CD14-positive monocyte (primary cell): Measurements from ENCODE around the gene SRSF12. TPM values are rescaled to one million over a fixed set of nuclear protein-coding genes. Genes with fewer than 3 reads are reported as not detected.
"Not testable (repeated sequence)": the region's sequence is repeated elsewhere in the genome, so short reads cannot be mapped to it uniquely, and the experiment has no call there.

Source experiments
- DNase-seq, 3 donors: peaks; one replicate each; pipeline ENCODE4 v3.0.0-alpha.2; 2011 to 2022
- H2AFZ ChIP-seq: 2 replicates; pipeline ENCODE4 v1.6.0; 2012; ENCODE audit warnings: mild to moderate bottlenecking, low read depth, low read length, inconsistent platforms; ENCODE audit not compliant: insufficient read depth, poor library complexity, severe bottlenecking
- H3K27ac ChIP-seq, 2 donors: 1 replicate in 1 of 2; 2 replicates in 1 of 2; pipeline ENCODE4 v1.5.1; 2012 to 2013; ENCODE audit warnings: low read length in 2 of 2, control low read depth in 1 of 2, inconsistent platforms in 1 of 2, low read depth in 1 of 2, mild to moderate bottlenecking in 1 of 2
- H3K27me3 ChIP-seq, 2 donors: one replicate each; pipeline versions ENCODE4 v1.6.0 to v1.6.1; 2011 to 2013; ENCODE audit warnings: low read length in 2 of 2; ENCODE audit not compliant: control insufficient read depth in 2 of 2, insufficient read depth in 2 of 2
- H3K36me3 ChIP-seq, 2 donors: replicated peaks in 1 of 2; 1 replicate in 1 of 2; 2 replicates in 1 of 2; pipeline versions ENCODE4 v1.5.1 to v1.6.1; 2012 to 2013; ENCODE audit warnings: low read length in 2 of 2, control low read depth in 1 of 2, inconsistent platforms in 1 of 2, mild to moderate bottlenecking in 1 of 2; ENCODE audit not compliant: insufficient read depth in 2 of 2, control insufficient read depth in 1 of 2
- H3K4me1 ChIP-seq, 2 donors: 1 replicate in 1 of 2; 2 replicates in 1 of 2; pipeline versions ENCODE4 v1.5.1 to v1.6.1; 2012 to 2013; ENCODE audit warnings: low read length in 2 of 2, control low read depth in 1 of 2, inconsistent platforms in 1 of 2, mild to moderate bottlenecking in 1 of 2, moderate library complexity in 1 of 2; ENCODE audit not compliant: insufficient read depth in 2 of 2, control insufficient read depth in 1 of 2
- H3K4me2 ChIP-seq: replicated peaks from 2 replicates; pipeline ENCODE3; 2012; ENCODE audit warnings: low read length, moderate library complexity, mild to moderate bottlenecking; ENCODE audit not compliant: poor library complexity, severe bottlenecking; ENCODE audit errors: extremely low read depth
- H3K4me3 ChIP-seq, 3 experiments: fragments of 200-600 bp in 1 of 3; sonication (generic) in 1 of 3; replicated peaks in 1 of 3; 1 replicate in 2 of 3; 2 replicates in 1 of 3; pipeline ENCODE4 v1.5.1; 2011 to 2013; ENCODE audit warnings: low read length in 3 of 3, mild to moderate bottlenecking in 3 of 3, control low read depth in 2 of 3, low read depth in 2 of 3, inconsistent platforms in 1 of 3, moderate library complexity in 1 of 3
- H3K79me2 ChIP-seq: 2 replicates; pipeline ENCODE4 v1.6.0; 2012; ENCODE audit warnings: mild to moderate bottlenecking, control low read depth, inconsistent platforms, low read length, moderate library complexity; ENCODE audit not compliant: insufficient read depth
- H3K9ac ChIP-seq: 2 replicates; pipeline ENCODE4 v1.6.0; 2017; ENCODE audit warnings: low read length, mild to moderate bottlenecking; ENCODE audit not compliant: insufficient read depth, poor library complexity, severe bottlenecking
- H3K9me3 ChIP-seq, 2 donors: replicated peaks in 1 of 2; 1 replicate in 1 of 2; 2 replicates in 1 of 2; pipeline versions ENCODE4 v1.5.1 to v1.6.1; 2012 to 2013; ENCODE audit warnings: low read length in 2 of 2, control low read depth in 1 of 2; ENCODE audit not compliant: control insufficient read depth in 1 of 2, insufficient read depth in 1 of 2
- H4K20me1 ChIP-seq: 2 replicates; pipeline ENCODE4 v1.6.0; 2012; ENCODE audit warnings: mild to moderate bottlenecking, low read length, control low read depth, moderate library complexity; ENCODE audit not compliant: insufficient read depth
- H3K27ac Mint-ChIP-seq, 7 donors: one replicate each; pipeline ENCODE4 v1.8.0; 2020; ENCODE audit warnings: mild to moderate bottlenecking in 7 of 7, mixed read lengths in 7 of 7, moderate library complexity in 6 of 7, inconsistent platforms in 2 of 7
- H3K27me3 Mint-ChIP-seq, 3 donors: one replicate each; pipeline ENCODE4 v1.8.0; 2021 to 2022; ENCODE audit warnings: low read depth in 3 of 3, mild to moderate bottlenecking in 3 of 3, mixed read lengths in 3 of 3, moderate library complexity in 3 of 3, inconsistent platforms in 1 of 3
- H3K36me3 Mint-ChIP-seq, 2 donors: one replicate each; pipeline ENCODE4 v1.8.0; 2020; ENCODE audit warnings: mixed read lengths in 2 of 2, inconsistent platforms in 1 of 2, mild to moderate bottlenecking in 1 of 2
- H3K4me1 Mint-ChIP-seq: one replicate; pipeline ENCODE4 v1.8.0; 2020; ENCODE audit warnings: mild to moderate bottlenecking, mixed read lengths
- H3K4me3 Mint-ChIP-seq, 2 donors: one replicate each; pipeline ENCODE4 v1.8.0; 2020; ENCODE audit warnings: mild to moderate bottlenecking in 2 of 2, mixed read lengths in 2 of 2, moderate library complexity in 1 of 2
- H3K9me3 Mint-ChIP-seq, 7 donors: one replicate each; pipeline ENCODE4 v1.8.0; 2020 to 2022; ENCODE audit warnings: mixed read lengths in 7 of 7, mild to moderate bottlenecking in 6 of 7, moderate library complexity in 6 of 7, inconsistent platforms in 2 of 7
- CTCF ChIP-seq: fragments of 200-600 bp; IDR thresholded peaks from one replicate; pipeline ENCODE4 v1.8.0; 2022; ENCODE audit warnings: antibody characterized with exemption, mild to moderate bottlenecking
- WGBS: methylation state at CpG from one replicate; pipeline ENCODE4 v1.1.5; 2013; ENCODE audit warnings: missing lambda C conversion rate; ENCODE audit not compliant: insufficient coverage; 5-methylcytosine and 5-hydroxymethylcytosine counted together
- intact Hi-C, 2 donors: fragments of 100-400 bp; cut with micrococcal nuclease; formaldehyde crosslinking; loops; one replicate each; pipeline versions ENCODE4 v1.15.0 to v1.15.1; 2023
- polyA plus RNA-seq, 3 donors: library from polyadenylated mRNA; depleted of rRNA in 1 of 3; unstranded in 2 of 3; stranded (reverse) in 1 of 3; fragments of 300-500 nt in 2 of 3; fragments of >200 nt in 1 of 3; fragmentation: Illumina TruSeq in 2 of 3; gene quantifications; 1 replicate in 2 of 3; 2 replicates in 1 of 3; pipeline ENCODE4 v1.2.3, GENCODE V29; 2012 to 2021

The SRSF12 gene
- polyA plus RNA-seq, 3 donors, result 0.04 TPM; not detected in 2

GRCh38 chr6:89131599-89131998 lies 13.7 kb upstream of the SRSF12 start:
- H3K4me3 ChIP-seq, result no peak overlapping the region
- no peaks in the 10 kb centered on the region for H3K79me2 ChIP-seq
- H4K20me1 ChIP-seq, result no peaks in the 10 kb centered on the region
- Mint-ChIP-seq H3K36me3 (peaks cover 0 to 5% of the 10 kb centered on the region in 2 donors), H3K4me1 (peaks cover 19% of the 10 kb centered on the region), H3K4me3 (no peak overlapping the region), H3K27me3 (no peaks in the 10 kb centered on the region), H3K9me3 (peaks cover 14 to 23% (median 21%) of the 10 kb centered on the region in 7 donors), H3K27ac (peak overlapping the region in 4 of 7 donors; percentile 35 to 60 (median 38))
- TF ChIP-seq CTCF, result no peak
- peaks cover 16 to 19% of the 10 kb centered on the region in 2 donors for H3K9me3 ChIP-seq
- no peak overlapping the region for H3K9ac ChIP-seq
- no peak for DNase-seq
- H3K27ac ChIP-seq, result peak overlapping the region in 1 of 2 donors; percentile 28
- H3K36me3 ChIP-seq, result no peaks in the 10 kb centered on the region
- WGBS, result 83% methylated on average over 3 of the region's 3 CpGs
- H3K4me2 ChIP-seq, result no peak overlapping the region
- H3K4me1 ChIP-seq, result peaks cover 0 to 10% of the 10 kb centered on the region in 2 donors
- no peaks in the 10 kb centered on the region for H3K27me3 ChIP-seq
- intact Hi-C loops, result no loop called here
- no peak overlapping the region for H2AFZ ChIP-seq

- H3K4me1 Mint-ChIP-seq, result peaks cover 19% of the 10 kb centered on the region
- 80% methylated on average over 1 of the region's 2 CpGs for WGBS
- Histone ChIP-seq H3K9me3 (peaks cover 16 to 28% of the 10 kb centered on the region in 2 donors), H3K27ac (peak overlapping the region in 1 of 2 donors; percentile 20)
- H3K27me3 Mint-ChIP-seq, H3K36me3 Mint-ChIP-seq, H4K20me1 ChIP-seq, H3K4me1 ChIP-seq, intact Hi-C loops, H3K79me2 ChIP-seq, H3K36me3 ChIP-seq, H2AFZ ChIP-seq, H3K4me2 ChIP-seq, DNase-seq, H3K4me3 ChIP-seq, H3K4me3 Mint-ChIP-seq, H3K9ac ChIP-seq, H3K27me3 ChIP-seq: not testable (repeated sequence)
- peak overlapping the region; percentile 51 to 85 (median 68) for H3K27ac Mint-ChIP-seq
- peaks cover 14 to 36% (median 21%) of the 10 kb centered on the region in 7 donors for H3K9me3 Mint-ChIP-seq
Measured at GRCh38 chr6:89128256-89128671, 10.4 kb upstream of the SRSF12 start.
